ENCODE results near the gene KLK5. TPM values are rescaled to one million over a fixed set of nuclear protein-coding genes. Genes with fewer than 3 reads are reported as not detected.
A peak's percentile ranks its signal among the peaks of the same experiment; 100 is the strongest.

Gene KLK5
- polyA plus RNA-seq, 3 donors from 2014 or later: not detected

DNA sequence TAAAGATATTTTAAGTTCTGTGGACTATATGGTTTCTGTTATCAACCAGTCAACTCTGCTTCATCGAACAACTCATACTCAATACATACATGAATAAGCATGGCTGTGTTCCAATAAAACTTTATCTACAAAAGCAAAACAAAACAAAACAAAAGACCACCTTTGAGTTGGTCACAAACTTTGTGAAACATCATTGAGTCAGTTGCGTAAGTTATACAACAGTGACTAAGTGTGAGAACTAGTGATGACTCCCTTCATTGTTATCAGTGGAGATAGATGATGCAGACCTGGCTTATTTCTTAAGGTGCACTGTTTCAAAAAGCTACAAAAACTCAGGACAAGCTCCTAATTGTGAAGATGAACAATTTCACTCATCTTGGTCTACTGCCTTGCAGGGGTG is 27.1 kb downstream of the KLK5 start:
- Mint-ChIP-seq H3K4me1 (peaks cover 9 to 11% of the 10 kb centered on the region in 2 donors), H3K27ac (no peak overlapping the region), H3K27me3 (ENCODE audit: low read depth in 3 of 3) (peaks cover 3 to 15% (median 11%) of the 10 kb centered on the region in 3 donors), H3K9me3 (no peaks in the 10 kb centered on the region), H3K36me3 (no peaks in the 10 kb centered on the region), H3K4me3 (no peak overlapping the region)
- no peak for DNase-seq

DNA sequence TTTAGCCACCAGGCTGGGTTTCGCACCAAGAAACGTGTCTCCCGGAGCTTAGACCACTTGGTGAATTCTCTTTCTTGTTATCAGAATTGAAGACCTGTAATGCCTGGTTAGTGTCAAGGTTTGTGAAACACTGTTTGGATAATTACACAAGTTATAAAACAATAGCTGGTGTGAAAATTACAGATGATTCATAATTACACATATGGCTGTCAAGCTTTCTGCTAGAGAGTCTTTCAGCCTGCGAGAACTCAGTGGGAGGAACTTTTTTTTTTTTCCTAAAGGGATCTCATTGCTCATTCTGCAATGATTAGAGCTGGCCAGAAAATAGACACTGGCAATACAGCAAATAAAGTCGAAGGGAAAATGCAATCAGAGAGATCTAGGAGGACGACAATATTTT is 28.3 kb downstream of the KLK5 start:
- DNase-seq: no peak
- Mint-ChIP-seq H3K27me3 (ENCODE audit: low read depth in 3 of 3) (peaks cover 0 to 15% (median 12%) of the 10 kb centered on the region in 3 donors), H3K36me3 (no peaks in the 10 kb centered on the region), H3K4me3 (no peak overlapping the region), H3K27ac (no peak overlapping the region), H3K9me3 (no peaks in the 10 kb centered on the region), H3K4me1 (peaks cover 8 to 9% of the 10 kb centered on the region in 2 donors)

DNA sequence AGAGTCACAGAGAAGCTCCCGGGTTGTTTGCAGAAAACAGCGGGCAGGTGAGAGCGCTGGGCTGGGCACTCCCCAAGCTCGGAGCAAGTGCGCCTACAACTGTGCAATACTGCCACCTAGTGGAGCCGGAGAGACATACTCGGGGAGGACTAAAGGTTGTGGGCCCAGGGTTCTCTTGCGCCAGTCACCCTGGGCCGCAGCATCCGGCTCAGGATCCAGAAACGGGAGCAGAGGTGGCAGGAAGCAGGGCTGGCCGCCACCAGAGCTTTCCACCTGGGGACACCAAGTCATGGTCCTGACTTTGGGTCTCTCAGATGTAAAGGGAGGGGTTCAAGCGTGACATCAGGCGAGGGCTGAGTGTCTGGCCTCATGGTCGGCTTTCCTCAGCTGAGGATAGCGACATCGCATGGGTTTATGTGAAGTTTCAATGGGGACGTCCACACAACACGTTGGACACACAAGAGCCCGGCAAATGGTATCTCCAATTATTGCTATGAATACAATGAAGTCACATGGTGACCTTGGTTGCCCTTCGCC is 30.5 kb downstream of the KLK5 start:
- Mint-ChIP-seq H3K27me3 (ENCODE audit: low read depth in 3 of 3) (peaks cover 0 to 18% (median 15%) of the 10 kb centered on the region in 3 donors), H3K9me3 (no peaks in the 10 kb centered on the region)

GRCh38 chr19:50921426-50922316 is 31.2 kb downstream of the KLK5 start:
- DNase-seq: no peak
- peaks cover 8 to 9% of the 10 kb centered on the region in 2 donors for H3K4me1 Mint-ChIP-seq
- H3K27me3 Mint-ChIP-seq (ENCODE audit: low read depth in 3 of 3): peaks cover 0 to 18% (median 16%) of the 10 kb centered on the region in 3 donors
- no peaks in the 10 kb centered on the region for H3K9me3 Mint-ChIP-seq
- no peak overlapping the region for H3K27ac Mint-ChIP-seq
- no peaks in the 10 kb centered on the region for H3K36me3 Mint-ChIP-seq
- no peak overlapping the region for H3K4me3 Mint-ChIP-seq

More for the DNA sequence above, 30.5 kb downstream of the KLK5 start:
- peaks cover 8 to 9% of the 10 kb centered on the region in 2 donors for H3K4me1 Mint-ChIP-seq
- H3K4me3 Mint-ChIP-seq: no peak overlapping the region
- DNase-seq: peak; percentile 61 to 70 (median 69)
- H3K27ac Mint-ChIP-seq: no peak overlapping the region
- H3K36me3 Mint-ChIP-seq: no peaks in the 10 kb centered on the region

GRCh38 chr19:50916069-50916468 is 36.8 kb downstream of the KLK5 start:
- H3K27me3 Mint-ChIP-seq (ENCODE audit: low read depth in 3 of 3): peaks cover 4 to 22% (median 17%) of the 10 kb centered on the region in 3 donors
- H3K9me3 Mint-ChIP-seq: no peaks in the 10 kb centered on the region
- no peak overlapping the region for H3K27ac Mint-ChIP-seq
- no peak overlapping the region for H3K4me3 Mint-ChIP-seq
- DNase-seq: no peak
- H3K36me3 Mint-ChIP-seq: no peaks in the 10 kb centered on the region
- no peaks in the 10 kb centered on the region for H3K4me1 Mint-ChIP-seq

GRCh38 chr19:50912727-50913716 is 39.8 kb downstream of the KLK5 start:
- no peak for DNase-seq
- Mint-ChIP-seq H3K27ac (no peak overlapping the region), H3K36me3 (no peaks in the 10 kb centered on the region), H3K27me3 (ENCODE audit: low read depth in 3 of 3) (peaks cover 10 to 27% (median 22%) of the 10 kb centered on the region in 3 donors), H3K4me1 (peaks cover 5 to 11% of the 10 kb centered on the region in 2 donors), H3K4me3 (no peak overlapping the region), H3K9me3 (no peaks in the 10 kb centered on the region)

- peaks cover 5 to 11% of the 10 kb centered on the region in 2 donors for H3K4me1 Mint-ChIP-seq
These were observed 40.7 kb downstream of the KLK5 start for GRCh38 chr19:50912102-50912599.

GRCh38 chr19:50911206-50912101 is 41.4 kb downstream of the KLK5 start, which contains the start of gene KLK4:
KLK4 (minus strand) TSS chr19:50911395; CDS start chr19:50910738, 657 bp downstream.
- Mint-ChIP-seq H3K4me1 (peaks cover 5 to 11% of the 10 kb centered on the region in 2 donors), H3K4me3 (no peak within 1 kb of the TSS), H3K27ac (no peak within 1 kb of the TSS), H3K36me3 (no peaks in the 10 kb centered on the region), H3K9me3 (no peaks in the 10 kb centered on the region), H3K27me3 (ENCODE audit: low read depth in 3 of 3) (peaks cover 12 to 29% (median 21%) of the 10 kb centered on the region in 3 donors)
- DNase-seq: no peak

More at GRCh38 chr19:50912102-50912599, 40.7 kb downstream of the KLK5 start:
- no peak overlapping the region for H3K27ac Mint-ChIP-seq
- peaks cover 12 to 29% (median 20%) of the 10 kb centered on the region in 3 donors for H3K27me3 Mint-ChIP-seq (ENCODE audit: low read depth in 3 of 3)
- no peaks in the 10 kb centered on the region for H3K36me3 Mint-ChIP-seq
- H3K4me3 Mint-ChIP-seq: no peak overlapping the region
- no peak for DNase-seq
- H3K9me3 Mint-ChIP-seq: no peaks in the 10 kb centered on the region

DNA sequence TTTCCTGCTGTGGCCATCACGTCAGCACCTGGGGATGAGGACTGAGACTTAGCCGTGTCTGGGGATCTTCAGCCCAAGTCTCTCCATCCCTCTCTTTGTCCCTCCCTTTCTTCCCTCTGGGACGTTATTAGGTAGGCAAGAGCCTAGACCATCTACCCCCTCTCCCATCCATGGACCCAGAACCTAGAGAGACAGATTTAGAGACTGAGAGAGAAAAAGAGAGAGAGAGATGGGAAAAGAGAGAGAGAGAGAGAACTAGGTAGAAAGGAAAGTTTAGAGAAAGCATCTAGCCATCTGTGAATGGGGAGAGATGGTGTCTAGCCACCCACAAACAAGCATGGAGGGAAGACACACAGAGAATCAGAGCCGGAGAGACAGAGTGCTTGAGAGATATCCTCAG is 42.1 kb downstream of the KLK5 start:
- Mint-ChIP-seq H3K36me3 (no peaks in the 10 kb centered on the region), H3K27ac (no peak overlapping the region), H3K27me3 (ENCODE audit: low read depth in 3 of 3) (peaks cover 12 to 25% (median 21%) of the 10 kb centered on the region in 3 donors), H3K9me3 (no peaks in the 10 kb centered on the region), H3K4me1 (peaks cover 5 to 11% of the 10 kb centered on the region in 2 donors), H3K4me3 (no peak overlapping the region)
- DNase-seq: no peak

GRCh38 chr19:50909240-50910070 is 43.4 kb downstream of the KLK5 start:
- H3K27me3 Mint-ChIP-seq (ENCODE audit: low read depth in 3 of 3): peaks cover 14 to 25% (median 21%) of the 10 kb centered on the region in 3 donors
- peak overlapping the region in 3 of 5 donors; percentile 5 to 39 (median 33) for H3K4me3 Mint-ChIP-seq
- H3K27ac Mint-ChIP-seq: no peak overlapping the region
- H3K36me3 Mint-ChIP-seq: no peaks in the 10 kb centered on the region
- peaks cover 5 to 11% of the 10 kb centered on the region in 2 donors for H3K4me1 Mint-ChIP-seq
- no peak for DNase-seq
- H3K9me3 Mint-ChIP-seq: no peaks in the 10 kb centered on the region

GRCh38 chr19:50908336-50908735 is 44.5 kb downstream of the KLK5 start:
- Mint-ChIP-seq H3K9me3 (no peaks in the 10 kb centered on the region), H3K4me1 (peaks cover 5 to 11% of the 10 kb centered on the region in 2 donors), H3K27ac (no peak overlapping the region), H3K27me3 (ENCODE audit: low read depth in 3 of 3) (peaks cover 16 to 25% (median 21%) of the 10 kb centered on the region in 3 donors), H3K4me3 (peak overlapping the region in 1 of 5 donors; percentile 35), H3K36me3 (no peaks in the 10 kb centered on the region)
- DNase-seq: no peak

- Mint-ChIP-seq H3K27me3 (ENCODE audit: low read depth in 3 of 3) (peaks cover 12 to 22% (median 16%) of the 10 kb centered on the region in 3 donors), H3K4me3 (no peak overlapping the region), H3K36me3 (no peaks in the 10 kb centered on the region), H3K9me3 (no peaks in the 10 kb centered on the region), H3K4me1 (peaks cover 5 to 11% of the 10 kb centered on the region in 2 donors), H3K27ac (no peak overlapping the region)
- peak in 1 of 3 donors; percentile 11 for DNase-seq
These were observed 46.6 kb downstream of the KLK5 start for GRCh38 chr19:50906217-50906616.

All from immature natural killer cell (primary cell).